Transverse colon (tissue), 4 donors: ENCODE measurements around the gene DOCK3. TPM values are rescaled to one million over a fixed set of nuclear protein-coding genes. Genes with fewer than 3 reads are reported as not detected.

Experiments used
- DNase-seq: peaks from one replicate; pipeline ENCODE4 v3.0.0-alpha.2; 2019
- H3K27ac ChIP-seq, 4 donors: fragments of 200-600 bp; sonication (generic); 2 replicates each; pipeline ENCODE4 v1.5.1; 2016 to 2018; ENCODE audit warnings: inconsistent platforms in 4 of 4
- H3K27me3 ChIP-seq: fragments of 200-600 bp; sonication (generic); 2 replicates; pipeline ENCODE4 v1.5.1; 2017; ENCODE audit warnings: inconsistent platforms
- H3K36me3 ChIP-seq, 4 donors: fragments of 200-600 bp; sonication (generic); 2 replicates each; pipeline ENCODE4 v1.5.1; 2017 to 2019; ENCODE audit warnings: inconsistent platforms in 4 of 4
- H3K4me1 ChIP-seq, 4 donors: fragments of 200-600 bp; sonication (generic); 2 replicates each; pipeline ENCODE4 v1.5.1; 2017 to 2020; ENCODE audit warnings: inconsistent platforms in 4 of 4
- H3K4me3 ChIP-seq, 4 donors: fragments of 200-600 bp; sonication (generic); 1 replicate in 1 of 4; 2 replicates in 3 of 4; pipeline versions ENCODE4 v1.5.1 to v1.6.1; 2017 to 2019; ENCODE audit warnings: inconsistent platforms in 4 of 4
- H3K9me3 ChIP-seq, 2 donors: fragments of 200-600 bp; sonication (generic); 2 replicates each; pipeline ENCODE4 v1.5.1; 2017 to 2019; ENCODE audit warnings: inconsistent platforms in 2 of 2
- EP300 ChIP-seq: sonication (generic); formaldehyde crosslinking; IDR thresholded peaks from one replicate; pipeline ENCODE4 v1.6.1; 2017; ENCODE audit warnings: antibody characterized with exemption, low read depth
- POLR2A ChIP-seq: fragments of 450-650 bp; IDR thresholded peaks from one replicate; pipeline ENCODE4 v1.6.1; 2016; ENCODE audit warnings: antibody characterized with exemption, mild to moderate bottlenecking, moderate library complexity
- POLR2AphosphoS5 ChIP-seq, 3 donors: sonication (generic); formaldehyde crosslinking; IDR thresholded peaks; one replicate each; pipeline ENCODE4 v1.6.1; 2016; ENCODE audit warnings: antibody characterized with exemption in 3 of 3
- WGBS, 2 donors: methylation state at CpG; one replicate each; pipeline ENCODE4 v1.1.5; 2018; ENCODE audit warnings: low coverage in 1 of 2; 5-methylcytosine and 5-hydroxymethylcytosine counted together
- in situ Hi-C, 4 donors: fragments of 200-750 bp; cut with MboI; loops; one replicate each; pipeline versions ENCODE4 v1.15.0 to v1.15.1; 2017; ENCODE audit warnings: low sequenced_read_pairs in 3 of 4, low pct_ligation_motif_present in 1 of 4, low pct_unique_long_range_greater_than_20kb in 1 of 4
- intact Hi-C: fragments of 100-400 bp; cut with DNase I; formaldehyde crosslinking; loops from one replicate; pipeline ENCODE4 v1.15.1; 2023; ENCODE audit warnings: low total_unique reads
- total RNA-seq, 4 donors: library from RNA; depleted of rRNA; stranded (reverse); fragments of >200 nt; gene quantifications; one replicate each; pipeline ENCODE4 v1.1.0, GENCODE V29; 2016
- TF ChIP-seq, protein P1 (sequence below), 5 experiments: fragments of 200-600 bp in 3 of 5; fragments of 450-650 bp in 2 of 5; sonication (generic) in 3 of 5; IDR thresholded peaks; 1 replicate in 2 of 5; 2 replicates in 3 of 5; pipeline ENCODE4 v1.5.1; 2016 to 2017; ENCODE audit warnings: antibody characterized with exemption in 5 of 5, inconsistent platforms in 3 of 5, mild to moderate bottlenecking in 2 of 5, moderate library complexity in 1 of 5

Gene DOCK3
- total RNA-seq, 4 donors from 2014 or later: 0.41 to 0.75 (median 0.62) TPM

DNA sequence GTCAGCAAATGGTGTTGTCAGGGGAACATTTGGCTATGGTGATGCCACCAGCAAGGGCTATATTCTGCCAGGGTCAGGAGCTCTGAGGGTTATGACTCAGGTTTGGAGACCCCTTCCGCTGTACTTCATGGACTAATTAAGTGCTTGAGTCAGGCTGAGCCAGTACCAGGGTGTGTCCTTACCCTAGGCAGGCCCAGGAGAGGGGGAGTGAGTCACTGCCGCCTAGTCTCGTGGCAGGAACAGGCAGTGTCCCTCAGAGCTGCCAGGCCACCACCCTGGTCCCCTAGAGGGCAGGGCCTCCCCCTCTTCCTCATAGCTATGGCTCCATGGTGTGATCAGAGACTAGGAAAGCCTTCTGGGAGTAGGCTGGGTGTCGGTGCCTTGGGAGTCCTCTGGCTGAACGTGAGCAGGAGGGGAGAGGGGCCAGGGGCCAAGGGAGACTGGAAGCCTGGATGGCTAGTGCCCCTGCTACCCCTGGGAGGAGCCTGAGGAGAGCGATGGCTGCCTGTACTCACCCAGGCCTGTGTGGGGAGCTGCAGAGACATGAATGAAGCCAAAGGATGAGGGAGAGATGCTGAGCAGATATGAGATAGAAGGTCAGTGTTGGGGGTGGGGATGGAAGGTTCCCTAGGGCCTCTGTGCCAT, 47.2 kb upstream of the DOCK3 start:
- TF ChIP-seq POLR2AphosphoS5 (IDR thresholded peaks at IDR 0.05) (no peak), EP300 (no peak), POLR2A (no peak)
- TF ChIP-seq, protein P1, sequence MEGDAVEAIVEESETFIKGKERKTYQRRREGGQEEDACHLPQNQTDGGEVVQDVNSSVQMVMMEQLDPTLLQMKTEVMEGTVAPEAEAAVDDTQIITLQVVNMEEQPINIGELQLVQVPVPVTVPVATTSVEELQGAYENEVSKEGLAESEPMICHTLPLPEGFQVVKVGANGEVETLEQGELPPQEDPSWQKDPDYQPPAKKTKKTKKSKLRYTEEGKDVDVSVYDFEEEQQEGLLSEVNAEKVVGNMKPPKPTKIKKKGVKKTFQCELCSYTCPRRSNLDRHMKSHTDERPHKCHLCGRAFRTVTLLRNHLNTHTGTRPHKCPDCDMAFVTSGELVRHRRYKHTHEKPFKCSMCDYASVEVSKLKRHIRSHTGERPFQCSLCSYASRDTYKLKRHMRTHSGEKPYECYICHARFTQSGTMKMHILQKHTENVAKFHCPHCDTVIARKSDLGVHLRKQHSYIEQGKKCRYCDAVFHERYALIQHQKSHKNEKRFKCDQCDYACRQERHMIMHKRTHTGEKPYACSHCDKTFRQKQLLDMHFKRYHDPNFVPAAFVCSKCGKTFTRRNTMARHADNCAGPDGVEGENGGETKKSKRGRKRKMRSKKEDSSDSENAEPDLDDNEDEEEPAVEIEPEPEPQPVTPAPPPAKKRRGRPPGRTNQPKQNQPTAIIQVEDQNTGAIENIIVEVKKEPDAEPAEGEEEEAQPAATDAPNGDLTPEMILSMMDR (IDR thresholded peaks at IDR 0.05): no peak
- no peak for DNase-seq
- H3K36me3 ChIP-seq: no peaks in the 10 kb centered on the region
- no peaks in the 10 kb centered on the region for H3K27me3 ChIP-seq
- no peak overlapping the region for H3K4me3 ChIP-seq
- peaks cover 0 to 25% (median 16%) of the 10 kb centered on the region in 4 donors for H3K4me1 ChIP-seq
- in situ Hi-C loops: loop anchor here in 2 of 4 donors (10.0 kb wide), 1 partner anchor 747 kb away; no protein-coding TSS in a partner anchor
- intact Hi-C loops: no loop called here
- H3K27ac ChIP-seq: no peak overlapping the region
- no peaks in the 10 kb centered on the region for H3K9me3 ChIP-seq
- 60% methylated on average over 6 of the region's 6 CpGs; no CpG with 5 or more reads in 1 of the 2 donors for WGBS, 2 donors

DNA sequence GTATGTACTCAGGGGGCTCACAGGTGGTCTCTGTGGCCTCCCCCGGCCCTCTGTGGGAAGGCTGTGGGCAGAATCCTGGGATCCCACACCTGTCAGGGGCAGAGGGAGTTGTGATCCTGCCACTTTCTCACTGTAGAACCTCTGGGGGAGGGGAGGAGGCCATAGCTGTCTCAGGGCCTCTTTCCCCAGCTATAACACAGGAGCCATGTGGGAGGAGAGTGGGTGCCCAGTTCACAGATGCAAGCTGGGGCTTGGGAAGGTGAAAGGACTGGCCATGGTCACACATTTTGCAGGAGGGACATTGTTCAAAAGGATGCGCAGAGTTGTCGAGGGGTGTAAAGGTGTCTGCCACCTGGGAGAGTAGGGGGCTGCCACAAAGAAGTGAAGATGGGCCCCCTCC, 46.1 kb upstream of the DOCK3 start:
- 88 to 90% methylated on average over 2 to 3 of the region's 3 CpGs for WGBS, 2 donors
- in situ Hi-C loops: loop anchor here in 2 of 4 donors (10.0 kb wide), 1 partner anchor 746 kb away; no protein-coding TSS in a partner anchor
- Histone ChIP-seq H3K4me1 (peaks cover 0 to 29% (median 15%) of the 10 kb centered on the region in 4 donors), H3K27me3 (no peaks in the 10 kb centered on the region), H3K9me3 (no peaks in the 10 kb centered on the region), H3K4me3 (no peak overlapping the region), H3K27ac (no peak overlapping the region), H3K36me3 (no peaks in the 10 kb centered on the region)
- TF ChIP-seq POLR2A: no peak
- no peak for TF ChIP-seq EP300
- no peak for TF ChIP-seq POLR2AphosphoS5 (IDR thresholded peaks at IDR 0.05)
- TF ChIP-seq, protein P1 (IDR thresholded peaks at IDR 0.05): no peak
- DNase-seq: no peak
- intact Hi-C loops: no loop called here

DNA sequence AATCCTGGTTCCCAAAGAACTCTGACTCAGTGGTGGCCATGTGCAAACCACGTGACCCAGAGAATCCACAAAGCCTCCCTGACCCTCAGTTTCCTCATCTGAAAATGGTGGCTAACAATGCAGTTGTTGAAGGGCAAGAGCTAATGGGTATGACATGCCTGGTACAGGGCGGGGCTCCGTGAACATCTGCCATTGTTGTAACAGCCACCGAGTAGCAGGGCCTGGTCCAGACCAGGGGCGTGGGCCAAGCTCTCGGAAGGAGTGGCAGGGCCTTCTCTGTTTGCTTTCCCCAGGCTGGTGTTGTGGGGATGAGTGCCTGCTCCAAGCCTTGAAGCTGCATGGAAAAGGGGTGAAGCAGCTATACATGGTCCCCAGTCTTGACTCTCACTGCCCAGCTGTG, 44.3 kb upstream of the DOCK3 start:
- TF ChIP-seq EP300 (no peak), POLR2AphosphoS5 (IDR thresholded peaks at IDR 0.05) (no peak), POLR2A (no peak)
- TF ChIP-seq, protein P1 (IDR thresholded peaks at IDR 0.05): no peak
- no peaks in the 10 kb centered on the region for H3K9me3 ChIP-seq
- H3K4me1 ChIP-seq: peaks cover 0 to 24% (median 4%) of the 10 kb centered on the region in 4 donors
- intact Hi-C loops (no loop called here), in situ Hi-C loops (no loop called here)
- H3K4me3 ChIP-seq: no peak overlapping the region
- DNase-seq: no peak
- no peaks in the 10 kb centered on the region for H3K27me3 ChIP-seq
- WGBS, 2 donors: 92% methylated on average over 6 of the region's 6 CpGs; no CpG with 5 or more reads in 1 of the 2 donors
- no peak overlapping the region for H3K27ac ChIP-seq
- no peaks in the 10 kb centered on the region for H3K36me3 ChIP-seq

DNA sequence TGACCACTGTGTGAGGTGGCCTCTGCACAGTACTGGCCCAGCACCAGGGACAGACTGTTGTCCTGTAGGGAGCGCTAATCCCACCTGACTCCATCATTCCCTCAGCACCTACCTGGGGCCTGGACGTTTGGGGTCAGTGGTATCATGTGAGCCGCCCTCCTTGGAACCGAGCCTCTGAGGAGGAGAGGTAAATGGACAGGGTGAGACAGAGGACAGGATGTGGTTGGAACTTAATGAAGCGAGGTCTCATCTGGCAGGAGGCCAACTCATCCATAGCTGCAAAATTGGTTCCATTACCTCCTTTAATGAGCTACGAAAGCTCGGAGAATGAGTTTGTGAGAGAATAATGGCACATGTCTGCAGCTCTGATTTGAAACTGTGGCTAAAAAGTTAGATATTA, 43.9 kb upstream of the DOCK3 start:
- intact Hi-C loops (no loop called here), in situ Hi-C loops (no loop called here)
- Histone ChIP-seq H3K4me1 (peaks cover 0 to 24% (median under 1%) of the 10 kb centered on the region in 4 donors), H3K36me3 (no peaks in the 10 kb centered on the region), H3K4me3 (no peak overlapping the region), H3K27me3 (no peaks in the 10 kb centered on the region), H3K9me3 (no peaks in the 10 kb centered on the region), H3K27ac (no peak overlapping the region)
- no peak for TF ChIP-seq EP300
- TF ChIP-seq, protein P1 (IDR thresholded peaks at IDR 0.05): no peak
- 85 to 90% methylated on average over 2 to 7 of the region's 7 CpGs for WGBS, 2 donors
- DNase-seq: no peak
